Measurements from ENCODE around the gene OSBPL10. TPM values are rescaled to one million over a fixed set of nuclear protein-coding genes. Genes with fewer than 3 reads are reported as not detected.

The OSBPL10 gene
- total RNA-seq, 1 donor from 2014 or later = 20.5 TPM

DNA sequence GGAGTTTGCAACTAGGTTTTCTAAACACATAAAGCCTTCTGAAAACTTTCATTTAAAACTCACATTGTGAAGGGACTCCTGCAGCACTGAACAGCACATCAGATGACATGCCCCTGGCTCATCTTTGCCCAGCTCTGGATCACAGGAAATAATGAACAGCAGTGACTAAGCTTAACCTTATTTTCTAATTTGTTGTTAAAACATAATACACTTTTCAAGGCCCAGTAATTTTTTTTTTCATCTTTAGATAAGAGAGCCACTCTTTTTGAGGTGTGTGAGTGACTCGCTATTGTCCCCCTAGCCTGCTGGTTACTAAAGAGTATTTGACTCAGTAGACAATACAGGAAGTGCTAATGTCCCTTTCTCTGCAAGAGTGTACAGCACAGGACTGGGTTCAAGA lies 204.0 kb downstream of the OSBPL10 start:
- no peak overlapping the region for H3K4me3 ChIP-seq (ENCODE audit: low read depth, low read length)
- DNase-seq (ENCODE audit: low read depth) (peak; percentile 40), FAIRE-seq (no peak)
- TF ChIP-seq, protein P1, sequence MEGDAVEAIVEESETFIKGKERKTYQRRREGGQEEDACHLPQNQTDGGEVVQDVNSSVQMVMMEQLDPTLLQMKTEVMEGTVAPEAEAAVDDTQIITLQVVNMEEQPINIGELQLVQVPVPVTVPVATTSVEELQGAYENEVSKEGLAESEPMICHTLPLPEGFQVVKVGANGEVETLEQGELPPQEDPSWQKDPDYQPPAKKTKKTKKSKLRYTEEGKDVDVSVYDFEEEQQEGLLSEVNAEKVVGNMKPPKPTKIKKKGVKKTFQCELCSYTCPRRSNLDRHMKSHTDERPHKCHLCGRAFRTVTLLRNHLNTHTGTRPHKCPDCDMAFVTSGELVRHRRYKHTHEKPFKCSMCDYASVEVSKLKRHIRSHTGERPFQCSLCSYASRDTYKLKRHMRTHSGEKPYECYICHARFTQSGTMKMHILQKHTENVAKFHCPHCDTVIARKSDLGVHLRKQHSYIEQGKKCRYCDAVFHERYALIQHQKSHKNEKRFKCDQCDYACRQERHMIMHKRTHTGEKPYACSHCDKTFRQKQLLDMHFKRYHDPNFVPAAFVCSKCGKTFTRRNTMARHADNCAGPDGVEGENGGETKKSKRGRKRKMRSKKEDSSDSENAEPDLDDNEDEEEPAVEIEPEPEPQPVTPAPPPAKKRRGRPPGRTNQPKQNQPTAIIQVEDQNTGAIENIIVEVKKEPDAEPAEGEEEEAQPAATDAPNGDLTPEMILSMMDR (IDR thresholded peaks at IDR 0.05; ENCODE audit: insufficient read depth, low read length, severe bottlenecking) = no peak
- no peaks in the 10 kb centered on the region for H3K27me3 ChIP-seq (ENCODE audit: control insufficient read depth, insufficient read depth, low read length)
- H3K36me3 ChIP-seq (ENCODE audit: control insufficient read depth, insufficient read depth, low read length) = no peaks in the 10 kb centered on the region

DNA sequence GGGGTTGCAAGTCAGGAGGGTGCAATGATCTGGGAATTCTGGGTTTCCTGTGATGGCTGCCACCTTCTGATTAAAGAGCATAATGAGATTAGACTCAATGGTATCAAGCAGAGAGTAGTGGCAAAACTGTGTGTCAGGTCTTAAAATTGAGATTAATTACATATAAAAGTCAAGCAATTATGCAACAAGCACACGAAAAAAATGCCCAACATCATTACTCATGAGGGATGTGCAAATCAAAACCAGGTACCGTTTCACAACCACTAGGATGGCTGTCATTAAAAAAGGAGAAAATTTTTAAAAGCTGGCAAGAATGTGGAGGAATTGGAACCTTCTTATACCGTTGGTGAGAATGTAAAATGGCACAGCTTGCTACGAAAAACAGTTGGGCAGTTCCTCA lies 205.0 kb downstream of the OSBPL10 start:
- H3K4me3 ChIP-seq (ENCODE audit: low read depth, low read length) = no peak overlapping the region

DNA sequence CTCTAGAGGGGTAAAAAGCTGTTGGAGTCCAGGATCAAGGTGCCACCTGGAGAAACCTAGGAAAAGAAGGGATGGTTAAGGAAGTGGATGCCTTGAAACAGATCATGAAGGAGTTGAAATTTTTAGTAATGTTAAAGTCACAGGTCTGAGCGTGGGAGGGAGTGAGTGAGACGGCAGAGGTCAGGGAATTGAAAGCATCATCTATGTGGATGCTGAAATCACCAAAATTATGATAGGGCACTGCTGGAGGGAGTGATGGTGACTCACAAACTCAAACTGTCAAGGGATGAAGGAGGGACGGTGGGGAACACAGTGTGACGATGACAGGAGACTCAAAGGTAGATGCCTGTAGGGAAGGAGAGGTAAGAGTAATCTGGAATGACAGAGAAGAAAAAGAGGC lies 205.7 kb downstream of the OSBPL10 start:
- FAIRE-seq (no peak), DNase-seq (ENCODE audit: low read depth) (no peak)
- Histone ChIP-seq H3K27me3 (ENCODE audit: control insufficient read depth, insufficient read depth, low read length) (no peaks in the 10 kb centered on the region), H3K36me3 (ENCODE audit: control insufficient read depth, insufficient read depth, low read length) (no peaks in the 10 kb centered on the region), H3K4me3 (ENCODE audit: low read depth, low read length) (no peak overlapping the region)
- TF ChIP-seq, protein P1 (IDR thresholded peaks at IDR 0.05; ENCODE audit: insufficient read depth, low read length, severe bottlenecking) = no peak

More for the DNA sequence above, 205.0 kb downstream of the OSBPL10 start:
- FAIRE-seq (no peak), DNase-seq (ENCODE audit: low read depth) (peak; percentile 28)
- H3K27me3 ChIP-seq (ENCODE audit: control insufficient read depth, insufficient read depth, low read length) = no peaks in the 10 kb centered on the region
- H3K36me3 ChIP-seq (ENCODE audit: control insufficient read depth, insufficient read depth, low read length) = no peaks in the 10 kb centered on the region
- TF ChIP-seq, protein P1 (IDR thresholded peaks at IDR 0.05; ENCODE audit: insufficient read depth, low read length, severe bottlenecking) = no peak

DNA sequence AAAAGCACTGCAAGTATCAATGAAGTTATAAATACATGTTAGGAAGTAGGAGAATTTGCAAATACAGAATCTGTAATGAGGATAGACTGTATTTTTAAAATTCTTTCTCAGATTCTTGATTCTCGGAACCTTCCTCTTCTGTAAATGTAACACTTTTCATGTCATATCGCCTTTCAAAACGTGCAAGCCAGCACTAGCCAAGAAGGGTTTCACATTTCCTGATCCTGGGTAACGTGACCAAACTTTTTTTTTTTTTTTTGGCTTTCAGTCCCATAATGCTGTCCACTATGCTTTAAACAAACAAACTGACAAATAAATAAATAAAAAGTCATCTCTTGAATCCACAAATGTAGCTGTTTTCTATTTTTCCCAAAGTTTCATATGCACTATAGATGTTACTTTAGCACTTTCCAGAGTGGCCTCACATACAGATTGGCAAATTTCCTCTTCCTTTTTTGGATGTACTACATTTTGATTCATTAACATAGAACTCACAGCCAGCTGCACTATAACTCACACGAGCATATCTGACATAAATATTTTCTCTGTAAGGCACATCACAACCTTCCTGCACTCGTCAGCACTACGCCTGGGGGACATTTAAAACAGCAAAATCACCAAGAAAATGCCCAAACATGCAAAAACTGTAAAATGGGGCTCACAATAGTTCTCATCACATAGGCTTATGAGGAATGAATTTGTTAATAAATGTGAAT lies 208.1 kb downstream of the OSBPL10 start:
- DNase-seq (ENCODE audit: low read depth) = peak; percentile 35
- Histone ChIP-seq H3K4me3 (ENCODE audit: low read depth, low read length) (no peak overlapping the region), H3K36me3 (ENCODE audit: control insufficient read depth, insufficient read depth, low read length) (no peaks in the 10 kb centered on the region), H3K27me3 (ENCODE audit: control insufficient read depth, insufficient read depth, low read length) (no peaks in the 10 kb centered on the region)
- no peak for FAIRE-seq
- TF ChIP-seq, protein P1 (IDR thresholded peaks at IDR 0.05; ENCODE audit: insufficient read depth, low read length, severe bottlenecking) = no peak

- no peaks in the 10 kb centered on the region for H3K36me3 ChIP-seq (ENCODE audit: control insufficient read depth, insufficient read depth, low read length)
- H3K4me3 ChIP-seq (ENCODE audit: low read depth, low read length) = no peak overlapping the region
- FAIRE-seq (no peak), DNase-seq (ENCODE audit: low read depth) (no peak)
- H3K27me3 ChIP-seq (ENCODE audit: control insufficient read depth, insufficient read depth, low read length) = no peaks in the 10 kb centered on the region
- TF ChIP-seq, protein P1 (IDR thresholded peaks at IDR 0.05; ENCODE audit: insufficient read depth, low read length, severe bottlenecking) = no peak
Measured at GRCh38 chr3:31772272-31772671, 208.8 kb downstream of the OSBPL10 start.
